ENCODE results near the gene TCF4. TPM values are rescaled to one million over a fixed set of nuclear protein-coding genes. Genes with fewer than 3 reads are reported as not detected.

The TCF4 gene
- total and polyA plus RNA-seq, 2 of the 13 experiments (the other 11 are each of a cell fraction or from before 2014, with no cell fraction given): not detected

DNA sequence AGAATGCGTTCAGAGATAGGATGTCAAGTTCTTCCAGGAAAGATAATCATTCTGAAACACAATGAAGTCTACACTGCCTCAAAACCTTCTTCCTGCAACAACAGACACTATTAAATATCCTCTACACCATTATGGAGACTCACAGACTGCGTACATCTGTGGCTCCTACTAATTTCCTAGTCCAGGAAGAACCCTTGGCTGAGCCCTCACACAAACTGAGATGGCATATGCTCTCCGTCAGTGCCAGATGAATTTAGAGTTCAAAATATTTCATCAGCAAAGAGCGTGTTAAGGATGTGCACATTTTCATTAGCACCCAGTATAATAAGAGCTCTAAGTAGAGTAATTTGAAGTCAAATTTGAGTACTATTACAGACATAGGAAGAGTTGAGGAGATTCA is 117.2 kb downstream of the TCF4 start:
- Histone ChIP-seq H2AFZ (ENCODE audit: low read length) (no peak overlapping the region), H3K4me1 (ENCODE audit: insufficient read depth, low read length) (no peaks in the 10 kb centered on the region), H3K36me3 (replicated peaks in 1 of 2; ENCODE audit: control insufficient read depth in 1 of 2, insufficient read depth in 2 of 2, low read length in 2 of 2) (no peaks in the 10 kb centered on the region), H3K9ac (ENCODE audit: insufficient read depth, low read depth, low read length) (no peak overlapping the region), H3K4me2 (ENCODE audit: low read depth, low read length) (no peak overlapping the region), H3K79me2 (ENCODE audit: insufficient read depth, low read length) (no peaks in the 10 kb centered on the region), H3K9me3 (ENCODE audit: low read length) (no peaks in the 10 kb centered on the region), H3K27ac (ENCODE audit: extremely low read length, insufficient read depth, low read length) (no peak overlapping the region), H3K27me3 (ENCODE audit: control insufficient read depth in 1 of 2, insufficient read depth in 2 of 2, low read length in 2 of 2) (no peaks in the 10 kb centered on the region; a peak in 1 of 5 replicates), H3K4me3 (replicated peaks in 1 of 3; ENCODE audit: insufficient read depth in 1 of 3, low read depth in 2 of 3, low read length in 3 of 3) (no peak overlapping the region), H4K20me1 (ENCODE audit: insufficient read depth, low read length) (no peaks in the 10 kb centered on the region)
- no TSS peak for BruUV-seq (replicated peaks)
- WGBS (ENCODE audit: low lambda C conversion rate): 0% methylated on average over 4 of the region's 4 CpGs
- POLR2A ChIA-PET: no interaction called here
- in situ Hi-C loops (cut with HindIII; ENCODE audit: extremely low pct_ligation_motif_present, low pct_unique_long_range_greater_than_20kb) (no loop called here), intact Hi-C loops (cut with micrococcal nuclease; ENCODE audit: unreplicated experiment) (no loop called here)
- FAIRE-seq: no peak
- CTCF ChIA-PET (ENCODE audit: low intra/inter-chr PET ratio, low total read pairs): no interaction called here
- ATAC-seq: no peak
- DNase-seq (ENCODE audit: low spot score): no peak
- TF ChIP-seq ZNF75D (CRISPR knock-in tag; IDR thresholded peaks at IDR 0.05; ENCODE audit: borderline replicate concordance) (no peak), SRF (IDR thresholded peaks at IDR 0.05; ENCODE audit: low read depth, low read length) (no peak), SIN3A (IDR thresholded peaks at IDR 0.05; ENCODE audit: borderline replicate concordance, low read depth, low read length) (no peak), ZKSCAN5 (CRISPR knock-in tag; IDR thresholded peaks at IDR 0.05) (no peak), ZNF318 (CRISPR knock-in tag; IDR thresholded peaks at IDR 0.05) (no peak), ZNF883 (CRISPR knock-in tag; IDR thresholded peaks at IDR 0.05; ENCODE audit: not compliant biosample characterization) (no peak), ZNF333 (CRISPR knock-in tag; IDR thresholded peaks at IDR 0.05; ENCODE audit: borderline replicate concordance) (no peak), KDM6A (CRISPR knock-in tag; IDR thresholded peaks at IDR 0.05; ENCODE audit: low read depth) (no peak), CENPT (CRISPR knock-in tag; IDR thresholded peaks at IDR 0.05; ENCODE audit: low read depth) (no peak), ZNF572 (CRISPR knock-in tag; IDR thresholded peaks at IDR 0.05) (no peak), ZNF335 (CRISPR knock-in tag; IDR thresholded peaks at IDR 0.05) (no peak), ZNF331 (CRISPR knock-in tag; IDR thresholded peaks at IDR 0.05) (no peak)
- TF ChIP-seq, protein P1, sequence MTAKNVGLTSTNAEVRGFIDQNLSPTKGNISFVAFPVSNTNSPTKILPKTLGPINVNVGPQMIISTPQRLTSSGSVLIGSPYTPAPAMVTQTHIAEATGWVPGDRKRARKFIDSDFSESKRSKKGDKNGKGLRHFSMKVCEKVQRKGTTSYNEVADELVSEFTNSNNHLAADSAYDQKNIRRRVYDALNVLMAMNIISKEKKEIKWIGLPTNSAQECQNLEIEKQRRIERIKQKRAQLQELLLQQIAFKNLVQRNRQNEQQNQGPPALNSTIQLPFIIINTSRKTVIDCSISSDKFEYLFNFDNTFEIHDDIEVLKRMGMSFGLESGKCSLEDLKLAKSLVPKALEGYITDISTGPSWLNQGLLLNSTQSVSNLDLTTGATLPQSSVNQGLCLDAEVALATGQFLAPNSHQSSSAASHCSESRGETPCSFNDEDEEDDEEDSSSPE (CRISPR knock-in tag; IDR thresholded peaks at IDR 0.05): no peak
- TF ChIP-seq, protein P2, sequence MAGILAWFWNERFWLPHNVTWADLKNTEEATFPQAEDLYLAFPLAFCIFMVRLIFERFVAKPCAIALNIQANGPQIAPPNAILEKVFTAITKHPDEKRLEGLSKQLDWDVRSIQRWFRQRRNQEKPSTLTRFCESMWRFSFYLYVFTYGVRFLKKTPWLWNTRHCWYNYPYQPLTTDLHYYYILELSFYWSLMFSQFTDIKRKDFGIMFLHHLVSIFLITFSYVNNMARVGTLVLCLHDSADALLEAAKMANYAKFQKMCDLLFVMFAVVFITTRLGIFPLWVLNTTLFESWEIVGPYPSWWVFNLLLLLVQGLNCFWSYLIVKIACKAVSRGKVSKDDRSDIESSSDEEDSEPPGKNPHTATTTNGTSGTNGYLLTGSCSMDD (CRISPR knock-in tag; IDR thresholded peaks at IDR 0.05): no peak

All from HepG2 (cell line).